HS-27A (cell line): ENCODE measurements around the gene TAS2R40.
"Not testable (repeated sequence)": the region's sequence is repeated elsewhere in the genome, so short reads cannot be mapped to it uniquely, and the experiment has no call there.

Source experiments
- DNase-seq: peaks from one replicate; pipeline ENCODE4 v3.0.0-alpha.2; 2012; ENCODE audit warnings: low read depth, missing footprints

The TAS2R40 gene

GRCh38 chr7:143221737-143222136, at the start of gene TAS2R40:
Gene TAS2R40, plus strand, starts transcription at chr7:143222037. Its CDS starts 42 bp downstream, at chr7:143222079.
- no peak for DNase-seq

DNA sequence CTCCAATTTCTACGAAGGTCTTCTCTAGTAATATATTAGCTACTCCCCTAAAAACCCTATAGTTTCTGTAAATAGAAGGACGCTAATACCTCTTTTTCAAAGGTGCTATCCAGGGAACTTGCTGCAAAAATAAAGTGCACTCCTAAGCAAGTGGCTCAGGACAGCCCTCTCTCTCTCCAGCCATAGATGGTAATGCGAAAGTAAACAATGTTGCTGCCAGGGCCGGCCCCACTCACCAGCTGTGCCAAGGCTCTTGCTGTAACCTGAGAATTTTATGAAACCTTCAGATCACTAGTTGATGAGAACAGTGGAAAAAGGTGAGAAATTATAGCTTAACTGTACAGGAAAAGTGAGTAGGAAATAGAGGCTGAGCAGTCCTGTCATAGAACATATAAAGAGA, 49.5 kb upstream of the TAS2R40 start:
- DNase-seq = no peak

DNA sequence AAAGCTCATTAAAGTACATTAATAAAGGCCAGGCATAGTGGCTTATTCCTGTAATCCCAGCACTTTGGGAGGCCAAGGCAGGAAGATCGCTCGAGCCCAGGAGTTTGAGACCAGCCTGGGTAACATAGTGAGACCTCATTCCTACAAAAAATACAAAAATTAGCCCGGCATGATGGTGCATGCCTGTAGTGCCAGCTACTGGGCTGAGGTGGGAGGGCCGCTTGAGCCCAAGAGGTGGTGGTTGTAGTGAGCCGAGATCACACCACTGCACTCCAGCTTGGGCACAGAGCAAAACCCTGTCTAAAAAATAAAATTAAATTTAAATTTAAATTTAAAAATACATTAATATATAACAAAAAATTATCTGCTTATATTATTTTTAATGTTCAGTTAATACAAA, 45.7 kb upstream of the TAS2R40 start:
- no peak for DNase-seq

DNA sequence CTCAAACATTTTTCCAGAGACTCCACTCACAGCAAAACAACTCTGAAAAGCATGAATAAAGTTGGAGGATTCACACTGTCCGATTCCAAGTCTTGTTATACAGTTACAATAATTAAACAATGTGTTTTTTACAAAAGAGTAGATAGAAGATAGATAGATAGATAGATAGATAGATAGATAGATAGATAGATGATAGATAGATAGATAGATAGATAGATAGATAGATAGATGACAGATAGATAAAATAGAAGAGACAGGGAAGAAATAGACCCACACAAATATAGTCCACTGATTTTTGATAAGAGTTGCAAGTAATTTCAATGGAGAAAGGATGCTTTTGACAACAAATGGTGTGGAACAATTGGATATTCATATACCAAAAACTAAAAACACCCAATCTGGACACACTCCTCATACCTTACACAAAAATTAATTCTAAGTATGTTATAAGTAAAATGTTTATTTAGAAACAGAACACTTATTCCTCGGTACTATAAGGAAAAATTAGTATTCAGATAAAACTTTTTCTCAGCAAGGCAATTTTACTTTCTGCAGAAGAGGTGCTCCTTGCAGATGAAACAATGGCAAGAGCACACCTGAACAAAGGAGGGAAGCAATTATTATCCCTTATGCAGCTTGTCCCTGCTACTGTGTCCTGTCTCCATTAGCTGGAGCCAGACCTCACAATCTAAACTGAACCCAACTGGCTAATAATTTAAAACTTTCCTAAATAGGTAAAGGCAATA, 44.3 kb upstream of the TAS2R40 start:
- DNase-seq = no peak

- not testable (repeated sequence) for DNase-seq
Observed at GRCh38 chr7:143180771-143181170, 41.1 kb upstream of the TAS2R40 start.

DNA sequence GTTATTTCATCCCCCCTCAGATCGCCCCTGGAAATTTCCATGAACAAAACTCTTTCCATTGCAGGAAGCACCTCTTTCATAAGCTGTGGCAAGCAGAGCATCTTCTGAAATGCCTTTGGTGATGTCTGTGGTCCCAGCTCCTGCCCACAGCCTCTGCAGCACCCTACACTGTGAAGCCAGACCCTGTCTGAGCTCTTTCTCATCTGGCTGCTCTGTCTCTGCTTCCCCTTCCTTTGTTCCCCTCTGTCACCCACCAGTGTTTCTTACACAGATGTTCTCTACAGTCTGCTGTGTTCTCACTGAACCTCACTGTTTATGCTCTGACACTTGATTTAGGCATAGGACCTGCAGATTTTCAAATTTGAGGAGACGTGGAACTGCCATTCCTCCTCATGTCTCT, 40.5 kb upstream of the TAS2R40 start:
- DNase-seq = no peak

DNA sequence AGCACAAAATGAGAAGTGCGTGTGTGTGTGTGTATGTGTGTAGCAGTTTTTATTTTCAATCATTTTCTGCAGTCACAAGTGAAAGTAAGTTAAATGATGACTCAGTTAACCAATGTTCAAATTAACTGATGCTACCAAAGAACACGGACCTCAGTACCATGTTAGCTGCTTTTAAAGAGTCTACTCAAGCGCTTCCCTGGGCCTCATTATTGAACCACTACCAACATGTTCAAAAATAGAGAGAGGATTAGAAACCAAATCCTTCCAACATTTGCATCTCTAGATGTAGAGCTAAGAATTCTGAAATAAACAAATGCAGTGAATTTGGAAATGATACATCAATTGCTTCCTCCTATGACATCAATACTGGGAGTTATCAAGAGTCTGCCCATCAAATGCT, 38.8 kb upstream of the TAS2R40 start, which contains the start of gene TAS2R39:
Gene TAS2R39 (plus strand): TSS at position 396 of the 400 bp plus-strand sequence. CDS start 0 bp downstream, at position 396.
- no peak for DNase-seq

GRCh38 chr7:143185551-143185950, 36.3 kb upstream of the TAS2R40 start:
- DNase-seq = no peak

DNA sequence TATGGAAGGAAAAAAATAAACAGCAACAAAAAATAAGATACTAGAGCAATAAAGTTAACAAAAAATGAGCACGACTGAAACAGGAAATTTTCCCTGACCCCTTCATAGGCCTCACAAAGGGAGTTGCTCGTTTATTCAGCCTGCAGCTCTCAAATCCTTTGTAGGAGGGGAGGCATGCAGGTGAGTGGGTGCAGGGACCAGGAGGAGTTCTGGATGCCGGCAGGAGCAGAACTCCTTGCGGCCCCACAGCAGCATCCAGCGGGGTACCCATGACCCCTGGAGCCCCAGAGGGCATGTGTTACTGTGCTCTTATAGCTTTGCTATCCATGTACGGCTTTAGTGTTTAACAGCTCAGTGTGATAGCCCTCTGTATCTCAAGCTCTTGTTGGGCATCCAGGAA, 32.8 kb upstream of the TAS2R40 start:
- DNase-seq = no peak

GRCh38 chr7:143193880-143194279, 28.0 kb upstream of the TAS2R40 start:
- DNase-seq = no peak

- DNase-seq = no peak
Observed at GRCh38 chr7:143199040-143199439, 22.8 kb upstream of the TAS2R40 start.

GRCh38 chr7:143202161-143202560, 19.7 kb upstream of the TAS2R40 start:
- no peak for DNase-seq

DNA sequence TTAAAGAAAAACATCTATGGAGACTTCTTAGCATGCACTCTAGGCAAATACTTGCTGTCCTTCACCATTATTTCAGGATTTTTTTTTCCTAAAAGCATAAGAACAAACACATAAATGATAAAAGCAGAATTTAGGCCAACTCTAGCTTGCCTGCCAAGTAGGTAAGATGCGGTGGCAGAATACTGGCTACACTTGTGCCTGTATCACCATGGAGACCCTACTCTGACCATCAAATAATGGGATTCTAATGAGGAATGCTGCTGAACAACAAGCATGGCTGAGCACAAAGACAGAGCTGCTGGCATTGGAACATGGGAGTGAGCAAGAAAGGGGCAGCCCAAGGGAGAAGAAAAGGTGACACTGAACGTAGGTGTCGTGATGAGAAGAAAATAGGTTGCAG, 18.5 kb upstream of the TAS2R40 start:
- no peak for DNase-seq

DNA sequence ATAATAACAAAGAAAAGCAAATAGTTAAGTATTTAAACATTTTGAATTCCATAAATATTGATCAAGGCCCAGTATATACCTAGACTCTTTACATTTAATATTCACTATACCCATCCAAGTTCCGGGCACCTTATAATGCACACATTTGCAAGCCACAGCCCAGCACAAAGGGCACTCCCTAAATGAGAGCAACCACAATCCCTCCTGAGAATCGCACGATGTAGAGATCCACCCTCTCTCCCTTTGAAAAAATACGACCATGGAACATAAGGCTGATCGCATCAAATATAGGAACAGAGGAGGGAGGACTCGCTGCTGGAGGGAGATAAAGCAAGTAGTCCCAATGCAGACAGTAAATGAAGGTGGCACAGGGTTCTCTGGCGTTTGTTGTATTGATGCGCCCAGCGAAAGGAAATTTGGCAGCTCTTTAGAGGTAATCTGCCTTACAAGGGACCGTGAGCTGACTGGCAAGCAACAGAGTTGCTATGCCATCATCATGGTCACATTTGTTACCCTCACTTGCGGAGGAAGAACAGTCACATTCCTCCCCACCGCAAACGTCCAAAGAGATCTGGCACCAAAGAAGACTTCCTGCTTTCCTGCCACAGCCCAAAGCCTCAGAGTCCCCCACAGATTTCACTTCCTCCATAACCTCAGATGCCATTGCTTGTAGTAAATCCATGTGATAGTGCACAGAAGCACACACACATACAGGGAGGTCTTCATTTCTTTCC, 16.1 kb upstream of the TAS2R40 start:
- DNase-seq = no peak

GRCh38 chr7:143210541-143210940, 11.3 kb upstream of the TAS2R40 start:
- no peak for DNase-seq

- not testable (repeated sequence) for DNase-seq
Observed at GRCh38 chr7:143213478-143213877, 8.4 kb upstream of the TAS2R40 start.

DNA sequence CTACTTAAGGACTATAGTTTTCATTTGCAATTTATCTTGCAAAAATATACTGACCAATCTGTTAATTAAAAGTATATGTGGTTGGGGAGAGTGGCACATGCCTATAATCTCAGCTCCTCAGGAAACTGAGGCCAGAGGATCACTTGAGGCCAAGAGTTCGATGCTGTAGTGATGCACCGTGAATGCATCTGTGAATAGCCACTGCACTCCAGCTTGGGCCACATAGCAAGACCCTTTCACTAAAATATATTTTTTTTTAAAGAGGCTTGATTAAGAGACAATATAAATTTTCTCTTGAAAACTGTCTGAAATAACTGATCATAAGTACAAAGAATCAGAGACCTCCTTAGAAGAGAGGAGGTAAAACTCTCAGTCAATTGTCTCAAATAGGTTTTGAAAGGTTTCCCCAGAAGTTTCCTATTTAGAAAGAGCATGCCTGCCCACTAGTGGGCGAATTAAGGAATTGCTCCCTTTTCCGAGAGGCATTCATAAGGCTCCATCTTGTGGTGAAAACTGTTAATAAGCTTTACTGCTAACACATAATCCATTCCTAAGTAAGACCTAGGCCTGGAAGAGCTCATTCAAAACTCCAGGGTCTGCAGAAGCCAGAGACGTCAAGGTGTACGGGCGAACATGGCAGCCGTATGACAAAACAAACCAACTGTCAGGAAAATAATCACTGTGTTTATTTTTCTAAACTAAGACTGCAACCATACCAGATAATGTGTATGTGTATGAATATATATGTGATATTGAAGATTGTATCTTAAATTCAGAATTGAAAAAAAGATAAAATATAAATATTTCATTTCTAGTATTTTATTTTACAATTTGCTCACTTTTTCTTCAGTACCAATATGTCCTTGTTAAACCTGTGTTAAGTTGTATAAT, 6.8 kb upstream of the TAS2R40 start:
- peak; percentile 72 for DNase-seq

DNA sequence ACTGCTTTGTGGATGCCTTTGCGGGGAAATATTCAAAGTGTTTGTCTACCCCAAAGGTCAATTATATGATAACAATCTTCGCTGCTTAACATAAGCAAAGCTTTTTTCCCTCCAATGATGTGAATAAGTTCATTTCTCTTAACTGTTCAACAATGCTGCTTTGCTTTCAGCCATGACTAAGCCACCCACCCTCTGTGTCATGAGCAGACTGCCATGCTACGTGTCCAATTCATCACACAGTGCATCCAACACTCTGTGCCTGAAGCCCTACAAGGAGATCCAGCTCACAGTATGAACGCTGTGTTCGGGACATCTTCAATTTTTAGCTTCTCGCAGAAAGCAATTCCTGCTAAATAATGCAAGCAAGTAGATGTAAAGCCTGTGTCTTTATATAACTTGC, 5.7 kb upstream of the TAS2R40 start:
- no peak for DNase-seq

GRCh38 chr7:143216686-143217085, 5.2 kb upstream of the TAS2R40 start:
- no peak for DNase-seq

- no peak for DNase-seq
Observed at GRCh38 chr7:143217806-143218205, 4.0 kb upstream of the TAS2R40 start.

- DNase-seq = no peak
Observed at GRCh38 chr7:143221286-143221685, 551 bp upstream of the TAS2R40 start.

GRCh38 chr7:143222782-143223181, 945 bp downstream of the TAS2R40 start:
- DNase-seq = no peak
